NCI-H1436 (cell line): ENCODE results near the gene TRAFD1.
"Not testable (repeated sequence)": the region's sequence is repeated elsewhere in the genome, so short reads cannot be mapped to it uniquely, and the experiment has no call there.

Experiments
- DNase-seq: peaks from one replicate; lab custom pipeline; 2025; lab: John Stamatoyannopoulos, UW

The TRAFD1 gene, protein sequence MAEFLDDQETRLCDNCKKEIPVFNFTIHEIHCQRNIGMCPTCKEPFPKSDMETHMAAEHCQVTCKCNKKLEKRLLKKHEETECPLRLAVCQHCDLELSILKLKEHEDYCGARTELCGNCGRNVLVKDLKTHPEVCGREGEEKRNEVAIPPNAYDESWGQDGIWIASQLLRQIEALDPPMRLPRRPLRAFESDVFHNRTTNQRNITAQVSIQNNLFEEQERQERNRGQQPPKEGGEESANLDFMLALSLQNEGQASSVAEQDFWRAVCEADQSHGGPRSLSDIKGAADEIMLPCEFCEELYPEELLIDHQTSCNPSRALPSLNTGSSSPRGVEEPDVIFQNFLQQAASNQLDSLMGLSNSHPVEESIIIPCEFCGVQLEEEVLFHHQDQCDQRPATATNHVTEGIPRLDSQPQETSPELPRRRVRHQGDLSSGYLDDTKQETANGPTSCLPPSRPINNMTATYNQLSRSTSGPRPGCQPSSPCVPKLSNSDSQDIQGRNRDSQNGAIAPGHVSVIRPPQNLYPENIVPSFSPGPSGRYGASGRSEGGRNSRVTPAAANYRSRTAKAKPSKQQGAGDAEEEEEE

DNA sequence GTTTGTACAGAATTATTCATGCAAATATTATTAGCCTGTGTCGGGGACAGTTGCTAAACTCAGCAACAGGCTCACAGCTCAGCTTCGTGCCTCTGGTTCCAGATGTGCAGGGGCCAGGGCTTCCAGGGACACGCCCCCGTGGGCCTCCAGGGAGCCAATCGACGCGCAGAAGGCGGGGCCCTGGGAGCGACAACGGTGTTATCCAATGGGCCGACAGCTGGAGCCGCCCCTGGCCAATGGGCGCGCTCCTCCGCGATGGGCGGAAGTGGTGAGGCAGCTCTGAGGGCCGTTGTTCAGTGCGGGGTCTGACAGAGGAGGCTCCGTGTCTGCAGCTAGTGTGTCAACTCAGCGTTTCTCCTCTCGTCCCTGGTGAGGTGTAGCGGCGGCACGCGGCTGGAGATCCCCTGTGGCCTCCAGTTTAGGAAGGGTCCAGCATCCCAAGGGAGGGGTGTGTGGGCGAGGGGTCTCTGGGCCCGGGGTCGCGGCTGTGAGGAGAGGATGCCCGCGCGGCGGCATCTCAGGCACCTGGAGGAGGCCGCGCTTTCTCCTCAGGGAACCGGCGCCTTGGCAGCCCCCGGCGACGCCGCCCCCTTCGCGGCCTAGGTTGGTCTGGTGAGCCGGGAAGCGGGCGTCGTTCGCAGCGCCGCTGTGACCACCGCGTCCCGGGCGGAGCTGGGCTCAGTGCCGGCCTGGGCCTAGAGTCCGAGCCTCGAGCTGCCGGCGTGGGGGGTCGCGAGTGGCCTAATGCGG is at the start of gene TRAFD1:
Gene TRAFD1, plus strand, starts transcription at position 311 of the 750 bp plus-strand sequence. CDS start 4,963 bp downstream, outside the sequence.
- DNase-seq, result peak; percentile 95

DNA sequence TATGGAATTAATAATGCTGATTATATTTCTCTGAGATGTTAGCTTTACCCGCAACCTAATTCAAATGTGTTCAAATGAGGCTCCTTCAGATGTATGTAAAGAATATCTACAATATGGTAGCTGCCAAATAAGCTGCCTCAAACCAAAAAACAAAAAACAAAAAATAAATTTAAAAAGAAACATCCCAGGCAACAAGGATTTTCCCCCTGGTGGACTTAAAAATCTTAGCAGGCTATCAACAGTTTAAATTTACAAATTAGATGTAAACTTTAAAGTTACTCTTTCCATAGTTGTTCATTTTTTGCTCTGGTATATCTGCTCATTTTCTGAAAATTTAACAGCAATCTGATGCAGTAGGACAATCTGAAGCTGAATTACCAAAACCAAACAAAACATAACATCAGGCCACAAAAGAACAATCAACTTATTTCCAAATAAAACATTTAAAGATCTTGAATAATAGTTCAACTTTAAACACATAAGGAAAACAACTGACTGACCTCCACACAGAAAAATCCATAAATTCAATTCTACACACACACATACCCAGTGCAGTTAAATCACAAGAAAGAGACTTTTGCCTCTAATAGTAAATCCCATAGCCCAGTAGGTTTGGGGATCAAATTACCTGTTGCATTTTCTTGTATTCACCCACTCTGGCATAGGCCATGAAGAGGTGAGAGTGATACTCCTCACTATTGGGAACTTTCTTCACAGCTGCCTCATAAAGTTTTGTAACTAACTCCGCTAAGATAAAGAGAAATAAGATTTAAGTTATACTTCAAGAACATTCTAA is 38.1 kb upstream of the TRAFD1 start:
- no peak for DNase-seq

DNA sequence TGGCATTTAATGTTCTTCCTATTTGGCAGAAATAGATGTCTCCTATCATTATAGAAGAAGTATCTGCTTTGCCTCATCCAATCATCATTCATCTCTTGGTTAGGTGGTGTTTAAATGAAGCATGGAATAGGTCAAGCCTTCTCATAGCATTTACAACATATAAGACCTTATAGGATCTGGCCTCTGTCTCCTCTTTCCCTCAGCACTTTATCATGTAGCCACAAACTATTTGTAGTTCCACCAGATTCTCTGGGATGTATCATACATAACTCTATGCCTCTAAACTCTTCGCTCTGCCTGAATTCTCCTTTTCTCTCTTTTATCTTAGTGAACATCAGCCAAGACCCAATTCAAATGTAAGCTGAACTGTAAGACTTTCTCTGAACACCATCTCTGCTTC is 37.5 kb upstream of the TRAFD1 start:
- no peak for DNase-seq

DNA sequence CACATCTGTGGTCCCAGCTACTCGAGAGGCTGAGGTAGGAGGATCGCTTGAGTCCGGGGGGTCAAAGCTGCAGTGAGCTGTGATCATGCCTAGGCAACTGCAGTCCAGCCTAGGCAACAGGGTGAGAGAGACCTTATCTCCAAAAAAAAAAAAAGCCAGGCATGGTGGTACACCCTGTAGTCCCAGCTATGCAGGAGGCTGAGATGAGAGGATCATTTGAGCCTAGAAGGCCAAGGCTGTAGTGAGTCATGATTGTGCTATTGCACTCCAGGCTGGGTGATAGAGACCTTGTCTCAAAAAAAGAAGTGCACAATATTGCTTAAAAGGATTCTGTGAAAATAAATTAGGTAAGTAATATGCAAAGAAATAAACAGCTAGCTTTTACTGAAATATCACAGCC is 33.8 kb upstream of the TRAFD1 start:
- DNase-seq, result no peak

DNA sequence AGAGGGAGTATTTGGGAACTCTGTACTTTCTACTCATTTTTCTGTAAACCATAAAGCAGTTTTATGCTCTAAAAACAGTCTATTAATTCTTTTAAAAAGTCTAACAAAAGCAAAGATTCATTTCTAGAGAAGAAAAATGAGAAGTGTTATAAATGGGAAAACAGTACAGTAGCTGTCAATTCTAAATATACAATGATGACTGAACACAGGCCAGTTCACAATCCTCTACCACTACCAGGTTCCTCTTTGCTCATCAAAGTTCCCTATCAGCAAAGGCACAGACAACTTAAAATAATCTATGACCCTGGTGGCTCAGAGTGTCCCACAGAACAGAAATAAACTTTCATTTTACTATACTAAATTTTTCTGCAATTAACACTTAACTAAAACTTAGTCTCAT is 29.3 kb upstream of the TRAFD1 start:
- DNase-seq, result no peak

DNA sequence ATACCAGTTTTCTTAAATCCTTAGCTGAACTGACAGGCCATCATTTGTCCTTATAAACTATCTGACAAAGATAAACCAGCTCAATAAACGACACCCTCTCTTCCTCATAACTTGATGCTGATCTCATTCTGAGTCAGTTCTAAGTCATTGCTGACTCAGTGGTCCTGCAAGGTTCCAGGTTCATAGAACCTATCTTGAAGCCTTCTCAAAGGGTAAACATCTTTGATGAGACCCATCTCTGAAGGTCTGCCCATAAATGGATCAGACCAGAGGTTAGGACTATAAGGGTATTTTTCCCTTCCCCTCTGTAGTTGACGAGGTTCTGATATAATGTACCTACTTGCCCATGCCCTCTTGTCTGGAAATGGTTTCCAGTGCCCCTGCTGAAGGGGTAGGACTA is 28.7 kb upstream of the TRAFD1 start:
- no peak for DNase-seq

DNA sequence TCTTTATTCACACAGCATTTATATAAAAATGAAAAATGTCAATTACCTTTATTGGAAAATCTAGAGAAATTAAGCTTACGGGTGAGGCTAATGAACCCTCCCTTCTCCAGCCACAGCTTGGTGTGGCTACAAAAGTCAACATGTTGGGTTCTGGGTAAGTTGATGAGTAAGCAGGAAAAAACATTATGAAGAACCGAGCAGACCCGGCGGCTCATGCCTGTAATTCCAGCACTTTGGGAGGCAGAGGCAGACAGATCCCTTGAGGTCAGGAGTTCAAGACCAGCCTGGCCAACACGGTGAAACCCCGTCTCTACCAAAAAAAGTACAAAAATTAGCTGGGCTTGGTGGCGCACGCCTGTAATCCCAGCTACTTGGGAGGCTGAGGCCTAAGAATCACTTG is 27.7 kb upstream of the TRAFD1 start:
- no peak for DNase-seq

DNA sequence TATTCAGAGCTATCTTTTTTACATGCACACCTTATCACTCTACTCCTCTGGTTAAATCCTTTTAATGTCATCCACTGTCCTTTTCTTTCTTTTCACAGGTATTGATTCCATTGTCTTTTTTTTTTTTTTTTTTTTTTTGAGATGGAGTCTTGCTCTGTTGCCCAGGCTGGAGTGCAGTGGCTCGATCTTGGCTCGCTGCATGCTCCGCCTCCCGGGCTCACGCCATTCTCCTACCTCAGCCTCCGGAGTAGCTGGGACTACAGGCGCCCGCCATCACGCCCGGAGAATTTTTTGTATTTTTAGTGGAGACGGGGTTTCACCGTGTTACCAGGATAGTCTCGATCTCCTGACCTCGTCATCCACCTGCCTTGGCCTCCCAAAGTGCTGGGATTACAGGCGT is 24.9 kb upstream of the TRAFD1 start:
- not testable (repeated sequence) for DNase-seq

DNA sequence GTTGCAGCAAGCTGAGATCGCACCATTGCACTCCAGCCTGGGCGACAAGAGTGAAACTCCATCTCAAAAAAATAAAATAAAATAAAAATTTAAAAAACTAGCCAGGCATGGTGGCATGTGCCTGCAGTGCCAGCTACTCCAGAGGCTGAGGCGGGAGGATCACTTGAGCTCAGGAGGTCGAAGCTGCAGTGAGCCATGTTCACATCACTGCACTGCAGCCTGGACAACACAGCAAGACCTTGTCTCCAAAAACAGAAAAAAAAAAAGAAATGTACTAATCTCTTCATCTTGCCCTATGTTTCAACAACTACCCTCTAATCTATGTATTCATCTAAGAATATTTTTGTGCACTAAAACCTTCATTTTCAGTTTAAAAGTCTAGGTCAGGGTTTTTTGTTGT is 23.2 kb upstream of the TRAFD1 start:
- no peak for DNase-seq

DNA sequence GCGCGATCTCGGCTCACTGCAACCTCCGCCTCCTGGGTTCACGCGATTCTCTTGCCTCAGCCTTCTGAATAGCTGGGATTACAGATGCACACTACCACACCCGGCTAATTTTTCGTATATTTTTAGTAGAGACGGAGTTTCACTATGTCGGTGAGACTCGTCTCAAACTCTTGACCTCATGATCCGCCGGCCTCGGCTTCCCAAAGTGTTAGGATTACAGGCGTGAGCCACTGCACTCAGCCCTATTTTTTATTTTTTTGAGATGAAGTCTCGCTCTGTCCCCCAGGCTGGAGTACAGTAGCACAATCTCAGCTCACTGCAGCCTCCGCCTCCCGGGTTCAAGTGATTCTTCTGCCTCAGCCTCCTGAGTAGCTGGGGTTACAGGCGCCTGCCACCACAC is 22.6 kb upstream of the TRAFD1 start:
- not testable (repeated sequence) for DNase-seq

DNA sequence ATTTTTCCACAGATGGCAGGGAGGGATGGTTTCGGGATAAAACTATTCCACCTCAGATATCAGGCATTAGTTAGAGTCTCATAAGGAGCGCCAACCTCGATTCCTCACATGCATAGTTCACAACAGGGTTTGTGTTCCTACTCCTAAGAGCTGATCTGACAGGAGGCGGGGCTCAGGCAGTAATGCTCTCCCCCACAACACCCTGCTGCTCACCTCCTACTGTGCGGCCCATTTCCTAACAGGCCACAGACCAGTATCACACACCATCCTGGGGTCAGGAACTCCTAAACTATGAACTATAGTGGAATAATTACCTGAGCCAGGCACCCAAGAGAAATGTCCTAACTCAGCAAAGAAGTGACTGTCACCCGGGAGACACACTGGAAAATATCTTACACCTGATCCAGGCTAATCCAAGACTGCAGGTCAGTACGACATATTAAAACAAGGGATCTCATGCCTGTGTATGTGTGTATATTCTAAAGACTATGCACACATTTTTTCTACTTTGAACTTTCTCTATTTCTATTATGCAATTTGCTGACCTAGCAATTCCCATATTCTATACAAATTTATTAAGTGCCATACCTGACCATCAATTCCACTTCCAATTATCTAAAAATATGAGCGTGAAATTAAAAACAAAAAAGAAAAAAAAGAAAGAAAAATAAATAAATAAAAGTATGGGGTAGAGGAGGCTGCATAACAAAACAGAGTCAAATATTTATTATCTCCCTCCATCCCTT is 21.4 kb upstream of the TRAFD1 start:
- no peak for DNase-seq

DNA sequence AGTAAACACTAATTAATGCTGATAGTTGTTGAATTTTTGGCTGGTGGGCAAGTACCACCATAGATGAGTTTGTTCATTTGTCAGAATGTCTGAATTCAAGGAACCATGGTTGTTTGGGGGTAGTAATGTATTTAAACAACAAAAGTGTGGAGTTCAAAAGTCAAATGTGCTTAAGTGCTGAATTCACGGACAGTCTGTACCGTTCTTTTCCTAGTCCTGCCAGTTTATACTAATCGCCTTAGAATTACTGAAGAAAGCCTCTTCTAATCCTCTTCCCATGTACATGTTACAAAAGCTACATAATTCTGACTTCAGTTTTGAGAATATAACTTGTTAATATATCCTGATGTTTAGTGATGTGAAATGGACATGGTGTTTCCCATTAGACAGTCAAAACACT is 19.5 kb upstream of the TRAFD1 start:
- no peak for DNase-seq

DNA sequence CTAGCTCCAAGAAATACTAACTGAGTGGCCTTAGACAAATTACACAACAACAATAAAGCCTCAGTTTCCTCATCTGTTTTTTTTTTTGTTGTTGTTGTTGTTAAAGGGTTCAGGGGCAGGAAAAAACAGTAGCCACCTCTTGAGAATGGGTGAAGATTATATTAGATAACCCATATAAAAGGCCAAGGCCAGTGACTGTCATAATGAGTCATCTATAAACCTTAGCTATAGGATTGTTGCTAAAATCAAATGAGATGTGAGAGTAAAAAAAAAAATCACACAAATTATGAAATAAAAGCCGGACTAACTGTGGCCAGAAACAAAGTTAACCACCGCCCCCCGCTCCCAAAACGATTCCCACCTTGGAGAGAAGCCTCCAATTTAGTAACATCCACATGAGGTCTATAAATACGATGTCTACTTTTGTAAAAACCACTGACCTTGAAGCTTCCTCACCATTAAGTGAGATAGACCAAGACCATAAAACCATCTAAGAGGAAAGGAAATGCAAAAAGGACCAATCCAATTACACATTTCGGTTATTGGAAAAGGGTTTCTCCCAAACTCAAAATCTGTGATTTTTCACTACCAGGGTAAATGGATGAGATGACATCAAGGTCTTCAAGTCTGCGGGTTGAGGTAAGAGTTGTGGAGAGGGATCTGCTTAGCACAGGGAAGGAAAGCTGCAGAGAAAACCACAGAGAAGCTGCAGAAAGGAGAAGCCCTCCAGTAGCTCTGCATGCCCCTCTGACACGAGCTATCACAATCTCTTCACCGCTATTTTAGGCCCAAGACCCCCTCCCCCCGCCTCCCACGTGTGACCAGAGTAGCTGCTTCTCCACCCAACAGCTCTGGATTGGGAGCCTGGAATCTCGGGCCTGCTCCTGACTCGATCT is 17.8 kb upstream of the TRAFD1 start:
- DNase-seq, result no peak

DNA sequence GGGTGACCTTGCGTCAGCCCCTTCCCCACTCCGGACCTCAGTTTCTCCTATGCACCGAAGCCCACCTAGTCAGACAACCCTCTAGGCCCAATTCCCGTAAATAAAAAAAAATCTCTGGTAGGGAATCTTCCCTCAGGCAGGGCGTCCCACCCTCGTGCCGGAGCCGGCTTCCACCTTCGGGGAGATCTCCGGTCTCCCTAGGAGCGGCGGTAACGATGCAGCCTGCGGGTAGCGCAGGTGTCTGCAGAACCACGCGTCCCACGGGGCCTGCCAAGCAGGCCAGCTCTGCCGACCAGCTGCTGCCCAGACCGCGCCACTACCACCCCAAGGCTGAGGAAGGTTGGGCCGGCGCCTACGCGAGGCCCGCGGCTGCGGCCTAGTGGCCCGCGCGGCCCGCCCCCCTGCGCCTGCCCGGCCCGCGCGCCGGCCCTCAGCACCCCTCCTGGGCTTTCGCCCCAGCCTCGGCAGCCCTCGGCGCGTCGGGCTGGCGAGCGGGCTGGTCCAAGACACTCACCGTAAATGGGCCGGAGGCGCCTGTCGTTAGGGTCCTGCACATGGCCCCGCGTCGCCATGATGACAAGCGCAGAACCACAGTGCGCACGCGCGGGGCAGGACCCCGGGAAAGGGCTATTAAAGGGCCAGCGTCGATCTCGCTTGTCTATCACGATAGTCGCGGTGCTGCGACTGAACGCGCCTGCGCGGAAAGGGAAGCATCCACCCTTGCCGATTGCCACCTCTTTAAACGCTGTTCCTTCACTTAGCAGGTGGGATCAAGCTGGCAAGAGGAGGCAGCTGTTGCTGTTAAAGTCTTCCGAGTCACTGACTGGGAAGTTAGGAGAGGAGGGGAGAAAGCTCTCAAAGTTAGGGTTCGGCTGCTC is 16.9 kb upstream of the TRAFD1 start, which contains the start of gene NAA25:
Gene NAA25, minus strand, starts transcription at position 582 of the 878 bp plus-strand sequence. Its CDS starts 10 bp downstream, at position 572.
- DNase-seq, result peak; percentile 72

DNA sequence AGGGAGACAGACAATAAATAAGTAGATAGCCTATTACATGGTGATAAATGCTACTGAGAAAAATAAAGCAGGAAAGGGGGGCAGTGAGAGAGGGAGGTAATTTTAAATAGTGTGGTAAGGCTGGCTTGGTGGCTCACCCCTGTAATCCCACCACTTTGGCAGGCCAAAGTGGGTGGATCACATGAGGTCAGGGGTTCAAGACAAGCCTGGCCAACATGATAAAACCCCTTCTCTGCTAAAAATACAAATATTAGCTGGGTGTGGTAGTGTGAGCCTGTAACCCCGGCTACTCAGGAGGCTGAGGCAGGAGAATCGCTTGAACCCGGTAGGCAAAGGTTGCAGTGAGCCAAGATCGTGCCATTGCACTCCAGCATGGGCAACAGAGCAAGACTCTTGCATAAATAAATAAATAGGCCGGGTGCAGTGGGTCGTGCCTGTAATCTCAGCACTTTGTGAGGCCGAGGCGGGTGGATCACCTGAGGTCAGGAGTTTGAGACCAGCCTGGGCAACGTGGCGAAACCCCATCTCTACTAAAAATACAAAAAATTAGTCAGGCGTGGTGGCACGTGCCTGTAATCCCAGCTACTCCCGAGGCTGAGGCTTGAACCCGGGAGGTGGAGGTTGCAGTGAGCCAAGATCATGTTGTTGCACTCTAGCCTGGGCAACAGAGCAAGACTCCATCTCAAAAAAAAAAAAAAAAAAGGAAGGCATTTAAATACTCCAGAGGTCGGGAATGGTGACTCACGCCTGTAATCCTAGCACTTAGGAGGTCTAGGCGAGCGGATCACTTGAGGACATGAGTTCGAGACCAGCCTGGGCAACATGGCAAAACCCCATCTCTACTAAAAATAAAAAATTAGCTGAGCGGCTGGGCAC is 14.3 kb upstream of the TRAFD1 start:
- DNase-seq, result not testable (repeated sequence)

DNA sequence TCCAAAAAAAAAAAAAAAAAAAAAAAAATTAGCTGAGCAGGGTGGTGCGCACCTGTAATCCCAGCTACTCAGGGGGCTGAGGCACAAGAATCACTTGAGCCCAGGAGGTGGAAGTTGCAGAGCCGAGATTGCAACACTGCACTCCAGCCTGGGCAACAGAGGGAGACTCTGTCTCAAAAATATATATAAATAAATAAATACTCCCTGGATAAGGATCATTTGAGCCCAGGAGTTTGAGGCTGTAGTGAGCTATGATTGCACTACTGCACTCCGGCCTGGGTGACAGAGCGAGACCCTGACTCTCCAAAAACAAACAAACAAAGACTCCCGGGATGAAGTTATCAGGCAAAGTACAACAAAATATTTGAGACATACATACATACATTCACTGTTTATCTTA is 13.4 kb upstream of the TRAFD1 start:
- no peak for DNase-seq

DNA sequence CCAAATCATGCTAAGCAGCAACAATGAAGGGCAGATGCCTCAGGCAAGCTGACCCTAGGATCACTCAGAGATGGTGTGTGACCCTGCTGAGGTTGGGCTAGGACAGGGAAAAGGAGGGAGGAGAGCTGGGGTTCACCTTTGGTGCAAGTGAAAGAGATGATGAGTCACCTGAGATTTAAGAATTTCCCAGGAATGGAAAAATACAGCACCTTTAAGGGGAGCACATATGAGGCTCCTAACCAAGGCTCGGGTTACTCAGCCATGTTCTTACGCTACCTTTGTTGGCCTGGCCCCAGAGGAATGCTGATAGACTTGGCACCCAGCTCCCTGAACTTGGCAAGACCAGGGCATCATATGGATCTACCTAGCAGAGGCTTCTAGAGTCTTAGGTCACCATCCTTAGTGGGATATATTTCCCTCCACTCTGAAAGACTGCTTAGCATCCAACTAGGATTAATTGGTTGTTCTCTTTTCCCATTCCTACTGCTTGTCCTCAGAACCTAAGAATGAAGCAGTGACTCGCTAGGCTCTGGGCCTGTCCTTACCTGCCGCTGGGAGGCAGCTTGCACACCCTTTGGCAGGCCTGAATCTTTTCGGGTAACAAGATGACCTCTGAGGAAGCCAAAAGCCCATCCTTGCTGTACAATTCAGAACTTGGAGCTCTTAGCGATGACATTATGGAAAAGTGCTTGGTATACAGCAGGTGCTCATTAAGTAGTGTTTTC is 12.8 kb upstream of the TRAFD1 start:
- no peak for DNase-seq
